Mesenchymal stem cell (in vitro differentiated cells and primary cell): ENCODE measurements around the gene FAM240A.

Source experiments
- DNase-seq: peaks from one replicate; pipeline ENCODE4 v3.0.0-alpha.2; 2013
- H2AFZ ChIP-seq: one replicate; pipeline ENCODE4 v1.6.1; 2013; ENCODE audit warnings: low read depth, mild to moderate bottlenecking, control low read depth, inconsistent platforms, low read length, moderate library complexity
- H2AK5ac ChIP-seq: 2 replicates; pipeline ENCODE4 v1.6.1; 2013; ENCODE audit warnings: low read length, moderate library complexity, mild to moderate bottlenecking, inconsistent platforms; ENCODE audit not compliant: severe bottlenecking
- H2BK120ac ChIP-seq: one replicate; pipeline ENCODE4 v1.6.1; 2013; ENCODE audit warnings: low read depth, mild to moderate bottlenecking, inconsistent platforms, low read length, moderate library complexity
- H2BK12ac ChIP-seq, 2 experiments: one replicate each; pipeline ENCODE4 v1.6.1; 2013; ENCODE audit warnings: inconsistent platforms in 2 of 2, low read length in 2 of 2, mild to moderate bottlenecking in 2 of 2, moderate library complexity in 2 of 2, control low read depth in 1 of 2
- H2BK15ac ChIP-seq: one replicate; pipeline ENCODE4 v1.6.1; 2013; ENCODE audit warnings: mild to moderate bottlenecking, low read depth, inconsistent platforms; ENCODE audit not compliant: poor library complexity, severe bottlenecking
- H2BK5ac ChIP-seq: 2 replicates; pipeline ENCODE4 v1.6.1; 2013; ENCODE audit warnings: low read depth, mild to moderate bottlenecking, low read length, control low read depth, inconsistent platforms; ENCODE audit not compliant: poor library complexity, severe bottlenecking
- H3K14ac ChIP-seq, 2 experiments: one replicate each; pipeline ENCODE4 v1.6.1; 2013; ENCODE audit warnings: inconsistent platforms in 2 of 2, low read length in 2 of 2, control low read depth in 1 of 2, mild to moderate bottlenecking in 1 of 2, moderate library complexity in 1 of 2
- H3K18ac ChIP-seq, 2 experiments: one replicate each; pipeline ENCODE4 v1.6.1; 2013; ENCODE audit warnings: inconsistent platforms in 2 of 2, low read length in 2 of 2, control low read depth in 1 of 2, low read depth in 1 of 2, mild to moderate bottlenecking in 1 of 2
- H3K23ac ChIP-seq, 2 experiments: one replicate each; pipeline ENCODE4 v1.6.1; 2013; ENCODE audit warnings: inconsistent platforms in 2 of 2, low read length in 2 of 2, mild to moderate bottlenecking in 2 of 2, moderate library complexity in 2 of 2, control low read depth in 1 of 2
- H3K27ac ChIP-seq: 2 replicates; pipeline ENCODE4 v1.5.1; 2013; ENCODE audit warnings: mild to moderate bottlenecking, moderate library complexity, low read length, control low read depth, inconsistent platforms; ENCODE audit not compliant: poor library complexity, severe bottlenecking
- H3K27me3 ChIP-seq, 2 experiments: 2 replicates each; pipeline versions ENCODE4 v1.6.1 to v1.7.0; 2013; ENCODE audit warnings: low read length in 2 of 2, mild to moderate bottlenecking in 2 of 2, moderate library complexity in 2 of 2, control low read depth in 1 of 2, inconsistent platforms in 1 of 2; ENCODE audit not compliant: control insufficient read depth in 1 of 2, insufficient read depth in 1 of 2
- H3K36me3 ChIP-seq, 2 experiments: 2 replicates each; pipeline versions ENCODE4 v1.6.1 to v1.7.0; 2013; ENCODE audit warnings: low read length in 2 of 2, control low read depth in 1 of 2, inconsistent platforms in 1 of 2, low read depth in 1 of 2, mild to moderate bottlenecking in 1 of 2; ENCODE audit not compliant: insufficient read depth in 2 of 2, control insufficient read depth in 1 of 2
- H3K4ac ChIP-seq, 2 experiments: one replicate each; pipeline ENCODE4 v1.6.1; 2013; ENCODE audit warnings: inconsistent platforms in 2 of 2, low read length in 2 of 2, mild to moderate bottlenecking in 2 of 2, moderate library complexity in 2 of 2, control low read depth in 1 of 2, low read depth in 1 of 2
- H3K4me1 ChIP-seq: 2 replicates; pipeline ENCODE4 v1.6.1; 2013; ENCODE audit warnings: low read depth, low read length, control low read depth; ENCODE audit not compliant: control insufficient read depth, insufficient read depth
- H3K4me2 ChIP-seq: 2 replicates; pipeline ENCODE4 v1.6.1; 2013; ENCODE audit warnings: low read length, mild to moderate bottlenecking, inconsistent platforms; ENCODE audit not compliant: poor library complexity, severe bottlenecking
- H3K4me3 ChIP-seq, 2 experiments: 2 replicates each; pipeline versions ENCODE4 v1.5.1 to v1.7.0; 2013; ENCODE audit warnings: low read length in 2 of 2, mild to moderate bottlenecking in 2 of 2, control low read depth in 1 of 2, low read depth in 1 of 2; ENCODE audit not compliant: insufficient read depth in 1 of 2
- H3K79me1 ChIP-seq: replicated peaks from 2 replicates; pipeline ENCODE4 v1.6.1; 2013; ENCODE audit warnings: mild to moderate bottlenecking, control low read depth, low read length, inconsistent platforms; ENCODE audit not compliant: poor library complexity, severe bottlenecking
- H3K9ac ChIP-seq: 2 replicates; pipeline ENCODE4 v1.7.0; 2013; ENCODE audit warnings: mild to moderate bottlenecking, low read length, moderate library complexity
- H3K9me3 ChIP-seq: 2 replicates; pipeline ENCODE4 v1.7.0; 2013; ENCODE audit warnings: mild to moderate bottlenecking, low read length; ENCODE audit not compliant: control insufficient read depth
- H4K8ac ChIP-seq: one replicate; pipeline ENCODE4 v1.6.1; 2013; ENCODE audit warnings: inconsistent platforms, mild to moderate bottlenecking, low read length, moderate library complexity
- H4K91ac ChIP-seq: one replicate; pipeline ENCODE4 v1.6.1; 2013; ENCODE audit warnings: mild to moderate bottlenecking, low read length, inconsistent platforms
- WGBS: methylation state at CpG from one replicate; pipeline ENCODE4 v1.1.7; 2013; ENCODE audit warnings: mixed read lengths; 5-methylcytosine and 5-hydroxymethylcytosine counted together

The FAM240A gene

DNA sequence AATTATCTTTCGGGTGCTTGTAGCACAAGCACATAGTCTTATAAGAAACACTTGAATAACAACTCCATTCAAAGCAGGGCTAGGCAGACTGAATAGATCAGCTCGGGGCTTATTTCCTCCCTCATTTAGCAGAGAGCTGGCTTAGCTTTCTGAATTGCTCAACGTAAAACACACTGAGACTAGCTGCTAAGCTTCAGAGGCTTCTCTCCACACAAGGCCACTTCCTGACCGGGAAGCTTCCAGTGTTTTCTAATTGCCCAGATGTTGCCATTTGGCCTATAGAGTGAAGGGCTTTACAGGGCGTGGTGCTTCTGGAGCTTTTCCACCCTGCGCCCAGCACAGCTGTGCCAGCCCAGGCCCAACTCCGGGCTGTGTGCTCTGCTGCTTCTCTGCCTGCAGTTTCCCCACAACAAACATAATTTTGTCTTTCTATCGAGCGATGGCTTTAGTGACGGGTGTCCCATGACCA, 16.6 kb downstream of the FAM240A start:
- no peak overlapping the region for H2BK12ac ChIP-seq
- H3K9ac ChIP-seq, result peak overlapping the region; percentile 85
- no peak overlapping the region for H3K27ac ChIP-seq
- H3K4me3 ChIP-seq, result no peak overlapping the region
- peak overlapping the region; percentile 56 for H4K8ac ChIP-seq
- H3K4me2 ChIP-seq, result no peak overlapping the region
- no peak overlapping the region for H3K18ac ChIP-seq
- no peak overlapping the region for H3K4ac ChIP-seq
- no peaks in the 10 kb centered on the region for H3K27me3 ChIP-seq
- no peak overlapping the region for H3K14ac ChIP-seq
- no peaks in the 10 kb centered on the region for H3K9me3 ChIP-seq
- H2BK15ac ChIP-seq, result no peak overlapping the region
- no peaks in the 10 kb centered on the region for H3K79me1 ChIP-seq
- H3K36me3 ChIP-seq, result no peaks in the 10 kb centered on the region
- no peak for DNase-seq
- peaks cover 10% of the 10 kb centered on the region for H3K4me1 ChIP-seq
- 83% methylated on average over 10 of the region's 10 CpGs for WGBS
- no peak overlapping the region for H2AK5ac ChIP-seq
- no peak overlapping the region for H2AFZ ChIP-seq
- H2BK5ac ChIP-seq, result no peak overlapping the region
- no peak overlapping the region for H3K23ac ChIP-seq
- H2BK120ac ChIP-seq, result peak overlapping the region; percentile 1
- peak overlapping the region; percentile 7 for H4K91ac ChIP-seq

DNA sequence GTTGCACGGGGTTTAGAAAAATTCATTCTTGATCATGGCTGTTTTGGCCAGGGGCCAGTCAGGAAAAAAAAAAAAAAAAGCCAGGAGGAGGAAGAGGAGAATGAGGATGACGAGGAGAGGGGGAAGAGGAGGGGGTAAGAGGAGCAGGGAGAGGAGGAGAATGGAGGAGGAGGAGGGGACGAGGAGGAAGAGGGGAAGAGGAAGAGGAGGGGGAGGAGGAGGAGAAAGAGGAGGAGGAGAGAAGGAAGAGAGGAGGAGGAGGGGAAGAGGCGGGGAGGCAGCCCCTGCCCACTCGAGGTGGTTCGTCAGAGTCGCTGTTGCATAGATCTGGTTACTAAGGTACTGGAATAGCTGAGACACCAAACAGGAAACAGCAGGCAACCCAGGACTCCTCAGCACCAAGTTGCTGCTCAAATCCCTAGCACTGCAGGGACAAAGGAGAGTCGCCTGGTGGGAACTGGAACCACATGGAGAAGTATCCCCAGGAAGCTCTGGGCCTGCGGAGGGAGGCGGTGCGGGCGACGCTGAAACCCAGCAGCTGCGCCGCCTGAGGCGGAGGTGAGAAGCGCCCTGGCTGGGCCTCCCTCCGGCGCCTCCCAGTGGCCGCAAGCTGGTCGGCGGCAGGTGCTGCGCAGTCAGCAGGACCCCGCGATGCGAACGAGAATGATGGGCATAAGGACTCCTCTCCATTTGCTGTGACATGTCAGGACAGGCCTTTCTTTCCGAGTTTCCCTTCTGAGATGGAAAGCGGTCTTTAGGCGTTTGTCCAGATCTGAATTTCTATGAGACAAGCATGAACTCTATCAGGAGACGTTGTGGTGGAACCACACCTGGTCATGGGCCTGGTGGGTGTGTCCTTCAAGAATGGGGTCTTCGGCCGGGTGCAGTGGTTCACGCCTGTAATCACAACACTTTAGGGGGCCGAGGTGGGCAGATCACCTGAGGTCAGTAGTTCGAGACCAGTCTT, 17.5 kb downstream of the FAM240A start:
- no peak overlapping the region for H2BK15ac ChIP-seq
- no peak overlapping the region for H2AK5ac ChIP-seq
- DNase-seq, result peak; percentile 81
- no peaks in the 10 kb centered on the region for H3K9me3 ChIP-seq
- peak overlapping the region; percentile 80 for H3K4me2 ChIP-seq
- H3K4me3 ChIP-seq, result peak overlapping the region; percentile 41 to 65
- H4K91ac ChIP-seq, result peak overlapping the region; percentile 47
- no peaks in the 10 kb centered on the region for H3K27me3 ChIP-seq
- H4K8ac ChIP-seq, result peak overlapping the region; percentile 93
- no peak overlapping the region for H3K4ac ChIP-seq
- H3K23ac ChIP-seq, result no peak overlapping the region
- H3K27ac ChIP-seq, result no peak overlapping the region
- H3K79me1 ChIP-seq, result no peaks in the 10 kb centered on the region
- peak overlapping the region; percentile 42 for H2BK120ac ChIP-seq
- 18% methylated on average over 36 of the region's 36 CpGs for WGBS
- no peak overlapping the region for H2BK5ac ChIP-seq
- peaks cover 8% of the 10 kb centered on the region for H3K4me1 ChIP-seq
- H3K36me3 ChIP-seq, result no peaks in the 10 kb centered on the region
- H3K18ac ChIP-seq, result peak overlapping the region in 1 of 2 experiments; percentile 78
- no peak overlapping the region for H3K14ac ChIP-seq
- H2BK12ac ChIP-seq, result no peak overlapping the region
- peak overlapping the region; percentile 85 for H3K9ac ChIP-seq
- H2AFZ ChIP-seq, result no peak overlapping the region

DNA sequence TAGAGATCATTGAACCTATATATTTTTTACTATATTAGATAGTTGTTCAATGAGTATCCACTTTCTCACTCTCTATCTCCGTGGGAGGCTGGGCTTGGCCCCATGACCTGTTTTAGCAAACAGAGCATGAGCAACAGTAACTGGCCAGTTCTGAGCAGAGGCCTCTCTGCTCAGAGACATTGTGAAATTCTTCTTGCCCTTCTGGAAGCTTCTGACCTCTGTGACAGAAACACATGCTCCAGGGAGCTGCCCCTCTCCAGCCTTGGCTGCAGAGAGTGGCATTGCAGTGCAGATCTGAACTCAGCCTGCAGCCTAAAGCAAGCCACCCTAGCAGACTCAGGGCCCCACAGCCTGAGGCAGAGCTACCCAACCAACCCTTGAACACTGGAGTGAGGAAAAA, 20.5 kb downstream of the FAM240A start:
- Histone ChIP-seq H3K4ac (no peak overlapping the region), H3K4me3 (no peak overlapping the region), H3K9ac (no peak overlapping the region), H2BK12ac (no peak overlapping the region), H3K9me3 (no peaks in the 10 kb centered on the region), H2AFZ (no peak overlapping the region), H2AK5ac (no peak overlapping the region), H3K27me3 (no peaks in the 10 kb centered on the region), H3K14ac (no peak overlapping the region), H3K4me2 (no peak overlapping the region), H3K36me3 (no peaks in the 10 kb centered on the region), H3K23ac (no peak overlapping the region), H2BK5ac (no peak overlapping the region), H3K4me1 (peaks cover 8% of the 10 kb centered on the region), H3K27ac (no peak overlapping the region), H4K8ac (no peak overlapping the region), H3K18ac (peak overlapping the region in 1 of 2 experiments; percentile 44), H4K91ac (no peak overlapping the region), H2BK120ac (no peak overlapping the region), H3K79me1 (no peaks in the 10 kb centered on the region), H2BK15ac (no peak overlapping the region)
- WGBS, result 55% methylated on average over 1 of the region's 1 CpG
- peak; percentile 51 for DNase-seq

GRCh38 chr3:46634856-46635255, 22.5 kb downstream of the FAM240A start:
- no peak overlapping the region for H4K91ac ChIP-seq
- WGBS, result 89% methylated on average over 3 of the region's 3 CpGs
- no peak overlapping the region for H3K4ac ChIP-seq
- no peak overlapping the region for H3K9ac ChIP-seq
- H3K4me2 ChIP-seq, result no peak overlapping the region
- no peak overlapping the region for H3K18ac ChIP-seq
- H3K14ac ChIP-seq, result no peak overlapping the region
- no peak overlapping the region for H2AFZ ChIP-seq
- no peak overlapping the region for H3K27ac ChIP-seq
- H3K4me1 ChIP-seq, result peaks cover 5% of the 10 kb centered on the region
- DNase-seq, result no peak
- H2BK12ac ChIP-seq, result no peak overlapping the region
- no peak overlapping the region for H2BK120ac ChIP-seq
- no peak overlapping the region for H3K4me3 ChIP-seq
- H3K36me3 ChIP-seq, result no peaks in the 10 kb centered on the region
- H3K79me1 ChIP-seq, result no peaks in the 10 kb centered on the region
- H3K9me3 ChIP-seq, result peaks cover 5% of the 10 kb centered on the region
- H3K27me3 ChIP-seq, result no peaks in the 10 kb centered on the region
- no peak overlapping the region for H2AK5ac ChIP-seq
- H2BK15ac ChIP-seq, result no peak overlapping the region
- H2BK5ac ChIP-seq, result no peak overlapping the region
- no peak overlapping the region for H4K8ac ChIP-seq
- H3K23ac ChIP-seq, result no peak overlapping the region
